Smooth muscle cell (in vitro differentiated cells): ENCODE measurements around the gene TNNC1. TPM values are rescaled to one million over a fixed set of nuclear protein-coding genes. Genes with fewer than 3 reads are reported as not detected.

Experiments
- DNase-seq: peaks from one replicate; lab custom pipeline; 2025; ENCODE audit not compliant: unreplicated experiment; lab: John Stamatoyannopoulos, UW
- H2AFZ ChIP-seq: fragments of 200-600 bp; sonication (generic); 2 replicates; pipeline ENCODE4 v1.6.0; 2016; ENCODE audit warnings: antibody characterized with exemption, low read depth, mild to moderate bottlenecking
- H3F3A ChIP-seq: fragments of 200-600 bp; sonication (generic); 2 replicates; pipeline ENCODE4 v1.6.0; 2017; ENCODE audit warnings: antibody characterized with exemption, low read depth
- H3K27ac ChIP-seq: fragments of 200-600 bp; sonication (generic); 2 replicates; pipeline ENCODE4 v1.5.1; 2016; ENCODE audit warnings: low read depth, mild to moderate bottlenecking
- H3K27me3 ChIP-seq: fragments of 200-600 bp; sonication (generic); 2 replicates; pipeline ENCODE4 v1.6.1; 2016; ENCODE audit warnings: low read depth, mild to moderate bottlenecking
- H3K36me3 ChIP-seq: fragments of 200-600 bp; sonication (generic); 2 replicates; pipeline ENCODE4 v1.5.1; 2016; ENCODE audit warnings: low read depth
- H3K4me1 ChIP-seq: fragments of 200-600 bp; sonication (generic); 2 replicates; pipeline ENCODE4 v1.5.1; 2016; ENCODE audit warnings: low read depth
- H3K4me2 ChIP-seq: fragments of 200-600 bp; sonication (generic); 2 replicates; pipeline ENCODE4 v1.6.0; 2016; ENCODE audit warnings: mild to moderate bottlenecking
- H3K4me3 ChIP-seq: fragments of 200-600 bp; sonication (generic); 2 replicates; pipeline ENCODE4 v1.5.1; 2016; ENCODE audit warnings: mild to moderate bottlenecking
- H3K79me2 ChIP-seq: fragments of 200-600 bp; sonication (generic); 2 replicates; pipeline ENCODE4 v1.6.0; 2016; ENCODE audit warnings: low read depth, mild to moderate bottlenecking
- H3K9ac ChIP-seq: fragments of 200-600 bp; sonication (generic); 2 replicates; pipeline ENCODE4 v1.6.0; 2016; ENCODE audit warnings: low read depth
- H3K9me3 ChIP-seq: fragments of 200-600 bp; sonication (generic); replicated peaks from 2 replicates; pipeline ENCODE4 v1.5.1; 2016; ENCODE audit warnings: low read depth
- H4K20me1 ChIP-seq: fragments of 200-600 bp; sonication (generic); 2 replicates; pipeline ENCODE4 v1.6.0; 2016; ENCODE audit warnings: low read depth
- WGBS: methylation state at CpG from one replicate; pipeline ENCODE4 v1.1.7; 2016; ENCODE audit warnings: low lambda C conversion rate; 5-methylcytosine and 5-hydroxymethylcytosine counted together
- polyA plus RNA-seq: library from polyadenylated mRNA; unstranded; fragments of >200 nt; fragmentation: Nextera tagmentation; extraction: Ambion mirVana; gene quantifications from 2 replicates; pipeline ENCODE4 v1.2.1, GENCODE V29; 2016
- total RNA-seq: library from RNA; depleted of rRNA; stranded (reverse); fragments of >200 nt; gene quantifications from 2 replicates; pipeline ENCODE4 v1.2.3, GENCODE V29; 2014
- TF ChIP-seq, protein P1 (sequence below): fragments of 200-600 bp; sonication (generic); IDR thresholded peaks from 2 replicates; pipeline ENCODE4 v1.5.1; 2017; ENCODE audit warnings: borderline replicate concordance, mild to moderate bottlenecking, antibody characterized with exemption; ENCODE audit not compliant: insufficient read depth, poor library complexity, severe bottlenecking

The TNNC1 gene
- total and polyA plus RNA-seq, 2 experiments from 2014 or later = 5.1 to 5.9 TPM

DNA sequence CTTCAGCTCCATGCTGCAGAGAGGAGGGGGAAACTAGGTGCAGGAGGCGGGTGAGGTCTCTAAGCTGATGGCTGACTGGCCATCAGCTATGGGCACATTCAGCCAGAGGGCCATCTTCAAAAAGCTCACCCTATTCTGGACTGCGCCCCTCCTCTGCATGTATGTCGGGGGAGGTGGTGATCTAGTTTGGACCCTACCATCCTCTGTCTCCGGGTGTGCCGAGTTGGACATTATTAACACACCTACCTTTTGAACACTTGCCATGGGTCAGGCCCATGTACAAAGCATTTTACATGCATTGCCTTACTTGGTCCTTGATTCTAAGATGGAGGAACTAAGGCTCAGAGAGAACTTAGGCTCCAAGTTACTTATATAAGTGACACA lies 3.0 kb upstream of the TNNC1 start:
- TF ChIP-seq, protein P1, sequence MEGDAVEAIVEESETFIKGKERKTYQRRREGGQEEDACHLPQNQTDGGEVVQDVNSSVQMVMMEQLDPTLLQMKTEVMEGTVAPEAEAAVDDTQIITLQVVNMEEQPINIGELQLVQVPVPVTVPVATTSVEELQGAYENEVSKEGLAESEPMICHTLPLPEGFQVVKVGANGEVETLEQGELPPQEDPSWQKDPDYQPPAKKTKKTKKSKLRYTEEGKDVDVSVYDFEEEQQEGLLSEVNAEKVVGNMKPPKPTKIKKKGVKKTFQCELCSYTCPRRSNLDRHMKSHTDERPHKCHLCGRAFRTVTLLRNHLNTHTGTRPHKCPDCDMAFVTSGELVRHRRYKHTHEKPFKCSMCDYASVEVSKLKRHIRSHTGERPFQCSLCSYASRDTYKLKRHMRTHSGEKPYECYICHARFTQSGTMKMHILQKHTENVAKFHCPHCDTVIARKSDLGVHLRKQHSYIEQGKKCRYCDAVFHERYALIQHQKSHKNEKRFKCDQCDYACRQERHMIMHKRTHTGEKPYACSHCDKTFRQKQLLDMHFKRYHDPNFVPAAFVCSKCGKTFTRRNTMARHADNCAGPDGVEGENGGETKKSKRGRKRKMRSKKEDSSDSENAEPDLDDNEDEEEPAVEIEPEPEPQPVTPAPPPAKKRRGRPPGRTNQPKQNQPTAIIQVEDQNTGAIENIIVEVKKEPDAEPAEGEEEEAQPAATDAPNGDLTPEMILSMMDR = no peak
- Histone ChIP-seq H2AFZ (no peak overlapping the region), H3K4me2 (peak overlapping the region; percentile 87), H4K20me1 (peaks cover 47% of the 10 kb centered on the region), H3K9me3 (no peaks in the 10 kb centered on the region), H3K36me3 (no peaks in the 10 kb centered on the region), H3K27ac (no peak overlapping the region), H3K4me1 (peaks cover 16% of the 10 kb centered on the region), H3K27me3 (no peaks in the 10 kb centered on the region), H3K4me3 (peak overlapping the region; percentile 98), H3K9ac (peak overlapping the region; percentile 90), H3F3A (no peaks in the 10 kb centered on the region), H3K79me2 (peaks cover 57% of the 10 kb centered on the region)
- DNase-seq = no peak
- 95% methylated on average over 5 of the region's 5 CpGs for WGBS

DNA sequence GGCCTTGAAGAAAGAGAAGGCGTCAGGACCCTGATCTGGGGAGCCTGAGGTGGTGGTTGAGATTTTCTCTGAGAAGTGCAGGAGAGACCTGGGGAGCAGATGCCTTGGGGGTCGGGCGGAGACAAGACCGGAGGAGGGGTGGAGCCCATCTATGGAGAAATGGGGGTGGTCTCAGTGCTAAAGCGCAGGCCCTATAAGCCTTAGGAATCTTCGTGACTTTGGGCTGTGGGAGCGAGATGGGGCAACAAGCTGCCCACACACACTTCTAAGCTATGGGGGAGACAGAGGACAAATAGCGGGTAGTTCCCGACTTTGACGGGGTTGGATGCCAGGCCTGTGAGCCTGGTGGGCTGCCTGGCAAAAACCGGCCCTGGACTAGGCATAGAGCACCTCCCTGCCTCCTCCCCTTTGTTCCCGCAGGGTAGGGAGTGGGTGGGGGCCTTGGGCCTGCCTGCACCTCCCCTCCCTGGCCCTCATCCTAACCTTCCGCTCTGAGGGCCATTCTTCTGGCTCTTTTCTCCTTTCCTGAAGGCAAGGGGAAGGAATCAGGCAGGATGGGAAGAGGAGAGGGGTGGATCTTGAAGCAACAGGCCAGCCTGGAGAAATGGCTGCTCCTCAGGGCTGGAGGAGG lies 2.4 kb upstream of the TNNC1 start:
- Histone ChIP-seq H3K27ac (no peak overlapping the region), H3K4me2 (peak overlapping the region; percentile 87), H2AFZ (peak overlapping the region; percentile 78), H3K4me1 (peaks cover 16% of the 10 kb centered on the region), H3K9me3 (no peaks in the 10 kb centered on the region), H3F3A (no peaks in the 10 kb centered on the region), H4K20me1 (peaks cover 41% of the 10 kb centered on the region), H3K4me3 (peak overlapping the region; percentile 98), H3K27me3 (no peaks in the 10 kb centered on the region), H3K36me3 (no peaks in the 10 kb centered on the region), H3K79me2 (peaks cover 55% of the 10 kb centered on the region), H3K9ac (peak overlapping the region; percentile 90)
- no peak for DNase-seq
- TF ChIP-seq, protein P1 = no peak
- 3% methylated on average over 13 of the region's 13 CpGs for WGBS

DNA sequence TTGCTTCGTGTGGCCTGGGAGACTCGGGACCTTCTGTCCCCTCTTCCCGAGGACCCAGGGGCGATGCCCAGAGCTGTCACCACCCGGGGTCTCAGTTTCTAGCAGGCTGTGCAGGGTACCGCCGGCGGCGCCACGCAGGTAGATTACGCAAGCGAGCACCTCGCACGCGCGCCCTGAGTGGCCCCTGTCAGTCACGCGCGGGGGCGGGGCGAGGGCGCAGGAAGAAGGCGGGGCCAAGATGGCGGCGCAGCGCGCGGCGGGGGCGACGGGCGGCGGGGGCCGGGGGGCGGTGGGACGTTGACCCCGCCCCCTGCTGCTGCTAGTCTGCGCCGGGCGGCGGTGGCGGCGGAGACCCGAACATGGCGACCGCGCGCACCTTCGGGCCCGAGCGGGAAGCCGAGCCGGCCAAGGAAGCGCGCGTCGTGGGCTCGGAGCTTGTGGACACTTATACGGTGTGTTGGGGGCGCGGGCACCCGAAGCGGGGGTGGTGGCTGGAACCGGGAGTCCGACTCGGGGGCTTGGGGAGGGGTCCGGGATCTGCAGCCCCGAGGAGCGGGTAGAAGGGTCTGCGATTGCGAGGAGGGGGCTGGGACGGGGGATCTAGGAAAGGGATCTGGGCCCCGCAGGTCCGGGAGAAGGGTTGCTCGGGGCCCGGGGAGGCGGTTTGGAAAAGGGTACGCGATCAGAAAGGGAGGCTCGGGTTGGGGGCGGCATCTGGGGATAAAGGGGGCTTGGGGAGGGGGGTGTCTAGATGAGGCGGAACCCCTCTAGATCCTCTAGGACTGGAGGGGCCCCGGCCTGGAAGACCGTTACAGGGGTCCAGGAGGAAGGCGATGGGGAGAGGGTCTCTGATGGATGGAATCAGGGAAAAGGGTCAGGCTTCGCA lies 1.7 kb upstream of the TNNC1 start, which contains the start of gene NISCH:
Gene NISCH, plus strand, starts transcription at position 322 of the 886 bp plus-strand sequence. Its CDS starts 38 bp downstream, at position 360.
- Histone ChIP-seq H3K4me2 (peak within 1 kb of the TSS; percentile 87), H3K79me2 (peaks cover 47% of the 10 kb centered on the region), H3K9ac (peak within 1 kb of the TSS; percentile 90), H3K4me3 (peak within 1 kb of the TSS; percentile 98), H3K4me1 (peaks cover 16% of the 10 kb centered on the region), H2AFZ (peak within 1 kb of the TSS; percentile 78), H3K36me3 (no peaks in the 10 kb centered on the region), H3K9me3 (no peaks in the 10 kb centered on the region), H3F3A (no peaks in the 10 kb centered on the region), H3K27ac (peak within 1 kb of the TSS; percentile 17), H4K20me1 (peaks cover 34% of the 10 kb centered on the region), H3K27me3 (no peaks in the 10 kb centered on the region)
- WGBS = 3% methylated on average over 55 of the region's 86 CpGs
- peak; percentile 48 for DNase-seq
- TF ChIP-seq, protein P1 = no peak
